TTC549 (cell line): ENCODE data around the gene C1orf174.

Experiments used
- FAIRE-seq: peaks from 2 replicates; lab custom pipeline; 2012; peaks lifted over from hg19 to GRCh38; lab: Jason Lieb, UNC

C1orf174 gene

DNA sequence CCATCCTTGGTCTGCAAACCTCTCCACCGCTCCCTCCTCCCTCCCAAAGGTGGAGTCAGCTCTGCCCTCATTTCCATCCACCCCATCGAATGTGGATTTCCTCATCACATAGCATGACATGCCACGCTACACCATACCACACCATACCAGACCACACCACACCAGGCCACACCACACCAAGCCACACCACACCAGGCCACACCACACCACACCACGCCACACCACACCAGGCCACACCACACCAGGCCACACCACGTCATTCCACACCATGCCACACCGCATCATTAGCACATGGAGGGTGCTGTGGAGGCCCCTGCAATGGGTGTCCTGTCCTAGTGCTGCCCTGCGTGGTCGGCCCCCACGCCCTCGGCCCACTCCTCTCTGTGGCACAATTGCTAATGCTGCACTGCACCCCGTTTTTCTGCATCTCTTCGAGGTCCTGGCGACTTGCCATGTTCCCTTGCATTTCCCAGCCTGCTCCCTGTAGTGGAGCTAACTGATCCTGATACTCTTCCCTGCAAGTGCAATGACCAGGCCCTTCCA is 31.5 kb downstream of the C1orf174 start:
- FAIRE-seq, result no peak

DNA sequence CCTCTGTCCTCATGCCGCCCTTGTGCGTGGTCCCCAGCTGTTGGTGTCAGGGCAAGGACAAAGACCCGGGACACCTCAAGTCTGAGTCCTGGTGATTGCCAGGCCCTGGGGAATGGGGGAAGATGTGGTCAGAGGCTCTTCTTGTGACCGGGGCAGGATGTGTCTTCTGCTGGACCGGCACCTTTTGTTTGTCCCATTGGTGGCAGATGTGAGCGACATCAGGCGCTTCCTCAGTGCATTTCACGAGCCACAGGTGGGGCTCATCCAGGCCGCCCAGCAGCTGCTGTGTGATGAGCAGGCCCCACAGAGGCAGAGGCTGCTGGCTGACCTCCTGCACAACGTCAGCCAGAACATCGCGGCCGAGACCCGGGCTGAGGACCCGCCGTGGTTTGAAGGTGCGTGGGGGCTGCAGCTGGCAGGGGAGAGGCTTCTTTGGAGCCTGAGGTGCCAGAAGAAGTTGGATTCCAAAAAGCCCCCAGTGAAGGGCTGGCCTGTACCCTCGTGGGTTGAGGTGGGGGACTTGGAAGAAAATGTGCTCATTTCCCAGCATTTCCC is 34.4 kb downstream of the C1orf174 start:
- FAIRE-seq, result no peak

DNA sequence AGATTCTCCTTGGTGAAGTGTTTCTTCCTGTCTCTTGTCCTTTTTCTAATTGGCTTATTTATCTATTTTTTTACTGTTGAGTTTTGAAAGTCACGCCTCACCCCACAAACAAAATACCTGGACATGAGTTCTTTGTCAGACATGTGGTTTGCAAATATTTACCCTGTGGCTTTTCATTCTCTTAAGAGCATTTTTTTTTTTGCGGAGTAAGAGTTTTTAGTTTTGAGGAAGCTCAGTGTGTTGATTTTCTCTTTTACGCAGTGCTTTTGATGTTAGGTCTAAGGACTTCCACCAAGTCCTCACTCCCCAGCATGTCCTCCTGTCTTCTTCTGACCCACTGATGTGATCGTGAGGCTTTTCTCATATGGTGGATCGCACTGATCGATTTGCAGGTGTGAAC is 35.2 kb downstream of the C1orf174 start:
- FAIRE-seq, result no peak

DNA sequence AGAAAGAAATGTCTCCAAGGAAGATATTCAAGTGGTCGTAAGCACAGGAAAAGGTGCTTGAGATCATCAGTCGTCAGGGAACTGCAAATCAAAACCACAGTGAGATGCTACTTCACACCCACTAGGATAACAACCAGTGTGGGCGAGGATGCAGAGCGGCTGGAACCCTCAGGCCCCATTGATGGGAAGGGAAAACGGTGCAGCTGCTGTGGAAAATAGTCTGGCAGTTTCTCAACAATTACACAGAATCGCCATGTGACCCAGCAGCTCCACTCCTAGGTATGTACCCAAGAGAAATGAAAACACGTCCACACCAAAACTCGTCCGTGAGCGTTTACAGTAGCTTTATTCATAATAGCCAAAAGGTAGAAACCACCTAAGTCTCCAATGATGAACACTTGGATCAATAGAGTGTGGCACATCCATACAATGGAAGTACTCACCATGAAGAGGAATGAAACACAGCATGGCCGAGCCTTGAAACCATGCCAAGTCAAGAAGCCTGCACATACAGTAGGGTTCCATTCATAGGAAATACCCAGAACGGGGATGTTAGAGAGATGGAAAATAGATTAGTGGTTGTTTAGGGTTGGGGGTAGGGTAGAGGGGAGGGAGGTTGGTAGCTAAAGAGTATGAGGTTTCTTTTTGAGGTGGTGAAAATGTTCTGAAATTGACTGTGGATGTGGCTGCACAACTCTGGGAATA is 36.7 kb downstream of the C1orf174 start:
- FAIRE-seq, result no peak

DNA sequence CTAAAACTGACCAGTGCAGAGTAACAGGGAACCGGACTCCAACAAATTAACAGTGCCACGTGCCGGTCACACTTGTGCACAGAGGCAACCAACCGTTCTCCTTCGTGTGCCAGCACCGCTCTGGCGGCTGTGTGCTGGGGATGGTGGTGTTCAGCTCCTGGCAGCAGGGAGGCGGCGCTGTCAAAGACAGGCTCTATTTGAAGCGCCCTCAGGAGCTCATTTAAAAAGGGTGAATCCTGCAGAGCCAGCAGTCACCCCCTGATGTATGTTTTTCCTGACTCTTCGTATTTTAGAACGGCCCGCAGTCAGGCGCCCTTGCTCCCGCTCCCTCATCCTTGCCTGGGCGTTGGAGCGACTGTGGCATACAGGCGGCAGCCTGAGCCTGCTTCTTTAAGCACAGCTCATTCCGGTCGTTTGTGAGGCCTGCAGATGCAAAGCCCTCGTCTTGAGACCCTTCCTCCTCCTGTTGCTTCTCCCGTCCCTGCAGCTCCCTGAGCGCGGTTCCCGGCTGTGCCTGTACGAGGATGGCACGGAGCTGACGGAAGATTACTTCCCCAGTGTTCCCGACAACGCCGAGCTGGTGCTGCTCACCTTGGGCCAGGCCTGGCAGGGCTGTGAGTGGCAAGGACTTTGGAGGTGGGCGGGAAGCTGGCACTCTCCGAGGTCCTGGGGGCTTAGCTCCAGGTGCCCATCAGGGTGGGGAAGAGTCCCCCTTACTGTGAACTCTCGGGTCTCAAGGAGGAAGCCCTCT is 41.7 kb downstream of the C1orf174 start:
- no peak for FAIRE-seq

DNA sequence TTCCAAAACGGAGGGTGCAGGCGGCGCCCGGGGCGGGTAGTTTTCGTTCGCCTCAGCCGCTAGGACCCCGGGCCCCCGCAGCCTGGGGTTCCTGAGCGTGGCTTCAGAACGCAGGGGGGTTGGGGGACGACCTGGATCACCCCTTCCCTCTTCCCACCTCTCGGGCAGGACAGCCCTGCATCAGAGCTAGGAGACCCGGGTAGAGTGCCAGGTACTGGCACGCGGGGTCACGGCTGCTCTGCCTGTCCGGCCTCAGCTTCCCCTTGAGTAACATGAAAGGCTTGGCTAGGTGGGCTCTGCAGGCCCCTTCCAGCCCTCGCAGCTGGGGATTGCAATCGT is 42.3 kb downstream of the C1orf174 start:
- FAIRE-seq, result no peak

DNA sequence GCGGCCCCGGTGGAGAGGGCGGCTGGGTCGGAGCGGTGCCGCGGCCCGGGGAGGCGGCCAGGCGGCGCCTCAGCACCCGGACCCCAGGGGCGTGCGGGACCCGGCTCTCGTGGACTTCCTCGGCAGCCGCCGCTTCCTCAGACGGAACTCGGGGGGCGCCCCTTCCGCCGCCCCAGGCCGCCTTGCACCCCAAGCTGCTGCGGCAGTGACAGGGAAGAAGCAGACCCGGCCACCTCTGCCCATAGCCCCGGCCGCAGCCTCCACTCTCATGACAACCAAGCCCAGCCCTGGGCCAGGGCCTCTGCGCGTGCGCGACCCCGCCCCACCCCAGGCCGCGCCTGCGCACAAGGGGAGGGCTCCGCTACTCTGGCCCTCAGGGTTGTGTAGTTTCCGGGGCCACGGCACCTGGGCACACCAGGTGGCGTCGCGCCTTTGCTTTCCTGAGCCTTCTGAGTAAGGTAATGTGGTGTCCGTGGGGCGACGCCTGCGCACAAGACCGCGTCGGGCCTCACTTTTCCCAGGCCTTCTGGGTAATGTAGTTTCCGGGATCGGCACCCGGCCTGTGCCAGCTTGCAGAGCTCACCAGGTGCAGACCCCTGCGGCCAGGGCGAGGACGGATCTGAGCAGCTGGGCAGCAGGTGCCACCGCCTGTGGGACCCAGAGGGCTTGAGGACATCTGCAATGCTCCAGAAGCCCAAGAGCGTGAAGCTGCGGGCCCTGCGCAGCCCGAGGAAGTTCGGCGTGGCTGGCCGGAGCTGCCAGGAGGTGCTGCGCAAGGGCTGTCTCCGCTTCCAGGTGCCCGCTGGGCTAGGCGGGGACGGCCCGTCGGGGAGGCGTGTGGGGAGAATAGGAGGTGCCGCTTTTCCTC is 42.9 kb downstream of the C1orf174 start, which contains the start of the genes CEP104 and DFFB:
TSS of gene CEP104 (minus strand) at position 289 of the 868 bp plus-strand sequence. CDS start 4,804 bp downstream, outside the sequence.
TSS of gene DFFB (plus strand) at position 554 of the 868 bp plus-strand sequence. CDS start at position 682, 128 bp downstream.
- FAIRE-seq, result no peak

DNA sequence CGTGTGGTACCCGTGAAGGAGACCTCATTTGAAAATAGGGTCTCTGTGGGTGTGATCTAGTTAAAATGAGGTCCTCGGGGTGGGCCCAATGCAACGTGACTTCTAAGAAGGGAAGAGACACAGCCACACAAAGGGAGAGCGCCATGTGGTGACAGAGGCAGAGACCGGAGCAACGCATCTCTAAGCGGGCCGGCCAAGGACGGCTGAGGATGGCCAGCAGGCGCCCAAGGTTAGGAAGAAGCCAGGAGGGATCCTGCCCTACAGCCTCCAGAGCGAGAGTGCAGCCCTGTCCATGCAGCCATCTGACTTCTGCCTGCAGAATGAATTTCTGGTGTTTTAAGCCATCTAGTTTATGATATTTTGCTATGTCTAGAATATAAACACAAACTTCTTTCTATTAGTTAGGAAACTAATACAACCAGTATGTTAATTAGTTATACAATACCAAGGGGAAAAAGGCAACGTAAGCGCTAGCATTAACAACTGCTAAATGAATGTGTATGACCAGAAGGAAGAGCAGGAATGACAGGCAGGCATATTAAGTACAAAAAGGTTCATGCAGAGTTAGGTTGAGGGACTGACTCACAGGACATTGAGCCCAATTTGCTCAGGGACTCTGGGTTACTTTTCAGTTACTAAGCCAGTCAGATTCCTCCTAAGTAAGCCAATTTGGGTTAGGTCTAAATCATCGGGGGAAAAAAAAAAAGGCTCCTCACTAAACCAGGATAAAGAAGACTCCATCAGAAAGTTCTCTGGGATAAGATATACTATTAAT is 47.2 kb downstream of the C1orf174 start:
- no peak for FAIRE-seq

DNA sequence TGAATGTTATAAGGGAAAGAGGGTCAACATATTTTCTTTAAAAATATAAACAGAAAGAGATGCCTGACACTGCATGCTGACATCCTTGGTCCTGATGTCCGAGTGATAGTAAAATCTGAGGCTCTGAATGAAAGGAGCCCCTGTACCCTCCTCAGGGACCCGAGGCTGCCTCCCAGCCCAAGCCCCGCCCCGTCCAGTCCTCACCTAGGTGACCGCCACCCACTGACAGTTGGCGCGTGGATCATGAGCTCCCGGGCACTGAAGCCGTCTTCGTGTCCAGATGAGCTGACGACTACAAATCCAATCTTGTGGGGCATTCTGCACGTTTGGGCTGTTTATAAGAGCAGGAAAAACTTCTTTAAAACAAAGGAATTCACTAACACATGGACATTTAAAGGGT is 48.0 kb downstream of the C1orf174 start:
- FAIRE-seq, result no peak

DNA sequence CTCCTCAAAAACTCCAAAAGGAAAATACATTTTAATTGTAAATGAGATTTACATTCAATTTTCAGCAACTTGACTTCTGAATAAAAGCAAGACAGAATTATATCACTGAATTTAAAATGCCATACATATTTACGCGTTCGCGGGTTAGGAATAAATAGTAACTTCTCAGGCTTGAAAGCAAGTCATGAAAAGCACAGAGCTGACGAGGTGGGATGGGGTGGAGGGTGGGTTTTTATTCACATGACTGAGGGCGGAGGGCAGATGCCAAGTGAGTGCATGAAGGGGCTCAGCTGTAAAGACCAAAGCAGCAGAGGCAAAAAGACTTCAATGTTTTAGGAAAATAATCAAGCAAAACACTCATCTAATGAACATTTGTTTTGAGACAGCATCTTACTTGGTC is 48.8 kb downstream of the C1orf174 start:
- no peak for FAIRE-seq

DNA sequence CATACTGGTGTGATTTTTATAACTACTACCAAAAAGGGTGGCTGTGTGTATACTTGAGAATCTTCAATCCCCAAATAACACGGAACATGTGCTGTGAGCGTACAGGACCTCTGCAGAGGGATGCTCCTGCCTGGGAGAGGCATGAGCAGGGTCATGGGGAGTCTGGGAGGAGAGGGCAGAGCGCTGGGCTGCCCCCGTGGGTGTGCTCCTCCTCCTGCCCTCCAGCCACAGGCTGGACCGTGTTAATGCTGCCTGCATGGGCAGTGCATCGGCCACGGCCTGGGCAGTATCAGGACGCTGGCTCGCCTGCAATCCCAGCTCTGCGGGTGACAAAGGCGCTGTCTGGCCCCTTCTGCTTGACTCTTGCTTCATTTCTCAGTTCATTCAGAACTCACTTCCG is 49.2 kb downstream of the C1orf174 start:
- no peak for FAIRE-seq

DNA sequence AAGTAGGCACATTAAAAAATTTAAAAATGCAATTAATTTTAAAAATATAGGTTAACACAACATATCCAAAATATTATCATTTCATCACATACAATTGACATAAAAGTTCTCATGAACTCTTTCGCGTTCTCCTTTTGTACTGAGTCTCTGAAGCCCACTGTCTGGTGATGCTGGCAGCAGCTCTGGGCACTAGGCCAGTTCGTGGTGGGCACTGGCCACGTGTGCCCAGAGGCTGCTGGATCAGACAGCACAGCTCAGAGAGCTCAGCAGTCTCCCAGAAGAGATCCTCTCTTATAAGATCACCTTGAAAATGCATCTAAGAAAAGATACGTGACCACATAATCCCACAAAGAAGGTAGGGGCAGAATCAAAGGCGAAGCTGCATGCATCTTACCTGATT is 53.0 kb downstream of the C1orf174 start:
- no peak for FAIRE-seq

DNA sequence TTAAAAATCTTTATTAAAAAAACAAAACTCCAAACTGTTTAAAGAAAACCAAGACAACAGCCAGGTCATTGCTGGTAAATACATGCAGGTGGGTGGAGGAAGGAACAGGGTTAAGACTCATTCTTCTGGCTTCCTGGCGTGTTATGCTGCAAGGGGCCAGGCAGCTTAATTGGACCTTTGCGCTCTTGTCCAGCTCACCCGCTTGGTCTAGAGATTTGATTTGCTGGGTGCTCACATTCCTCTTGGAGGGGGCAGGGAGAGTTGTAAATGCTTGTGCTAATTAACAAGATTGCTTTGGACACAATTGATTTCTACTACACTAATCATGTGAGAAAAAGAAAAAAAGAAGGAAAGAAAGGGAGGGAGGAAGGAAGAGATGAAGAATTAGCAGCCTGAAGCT is 53.5 kb downstream of the C1orf174 start:
- FAIRE-seq, result no peak

DNA sequence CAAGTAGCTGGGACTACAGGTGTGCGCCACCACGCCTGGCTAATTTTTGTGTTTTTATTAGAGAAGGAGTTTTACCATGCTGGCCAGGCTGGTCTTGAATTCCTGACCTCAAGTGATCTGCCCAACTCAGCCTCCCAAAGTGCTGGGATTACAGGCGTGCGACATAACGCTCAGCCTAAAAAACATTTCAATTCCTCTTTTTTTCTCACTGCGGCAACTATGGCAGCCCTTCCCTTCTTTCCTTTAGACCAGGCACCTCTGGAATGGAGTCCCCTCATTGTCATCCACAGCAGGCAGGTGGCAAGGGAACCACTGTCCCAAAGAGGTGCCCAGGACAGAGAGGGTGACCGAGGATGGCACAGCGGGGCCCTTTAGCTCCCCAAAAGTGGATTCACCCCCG is 57.2 kb downstream of the C1orf174 start:
- no peak for FAIRE-seq

DNA sequence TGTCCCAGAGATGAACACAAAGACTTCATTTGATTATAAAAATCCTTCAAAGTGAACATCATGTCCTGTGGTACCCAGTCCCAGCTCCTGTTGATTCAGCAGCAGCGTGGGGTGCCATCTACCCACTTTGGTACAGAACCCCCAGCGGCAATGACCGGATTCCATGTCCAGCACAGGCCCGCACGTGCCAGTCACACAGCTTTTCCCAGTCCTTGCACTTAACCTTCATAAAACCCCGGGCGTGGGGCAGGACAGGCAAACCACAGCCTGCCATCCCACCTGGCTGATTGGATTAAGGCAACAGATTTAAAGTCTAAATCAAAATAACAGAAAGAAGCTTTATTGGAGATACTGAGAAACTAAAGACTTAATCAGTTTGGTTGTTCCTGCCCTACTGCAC is 58.6 kb downstream of the C1orf174 start:
- no peak for FAIRE-seq
